Neutrophil (primary cell): ENCODE results near the gene GNAQ.

Experiments
- H3K27ac ChIP-seq: fragments of 200-600 bp; sonication (generic); 2 replicates; pipeline ENCODE4 v1.5.1; 2016; ENCODE audit warnings: mild to moderate bottlenecking, moderate library complexity
- H3K27me3 ChIP-seq: fragments of 200-600 bp; sonication (generic); 2 replicates; pipeline ENCODE4 v1.6.0; 2016; ENCODE audit warnings: mild to moderate bottlenecking
- H3K36me3 ChIP-seq: fragments of 200-600 bp; sonication (generic); 2 replicates; pipeline ENCODE4 v1.5.1; 2017
- H3K4me1 ChIP-seq, 2 experiments: fragments of 200-600 bp in 1 of 2; sonication (generic) in 1 of 2; 1 replicate in 1 of 2; 2 replicates in 1 of 2; pipeline versions ENCODE4 v1.5.1 to v1.6.1; 2013 to 2016; ENCODE audit warnings: low read depth in 1 of 2, low read length in 1 of 2, mild to moderate bottlenecking in 1 of 2, moderate library complexity in 1 of 2; ENCODE audit not compliant: control insufficient read depth in 1 of 2, insufficient read depth in 1 of 2
- H3K4me3 ChIP-seq, 2 experiments: fragments of 200-600 bp in 1 of 2; sonication (generic) in 1 of 2; 1 replicate in 1 of 2; 2 replicates in 1 of 2; pipeline ENCODE4 v1.5.1; 2013 to 2016; ENCODE audit warnings: low read depth in 1 of 2, low read length in 1 of 2, mild to moderate bottlenecking in 1 of 2, moderate library complexity in 1 of 2
- H3K9me3 ChIP-seq: fragments of 200-600 bp; sonication (generic); 2 replicates; pipeline ENCODE4 v1.5.1; 2016
- TF ChIP-seq, protein P1 (sequence below): fragments of 200-600 bp; sonication (generic); IDR thresholded peaks from 2 replicates; pipeline ENCODE4 v1.5.1; 2016; ENCODE audit warnings: antibody characterized with exemption

The GNAQ gene

DNA sequence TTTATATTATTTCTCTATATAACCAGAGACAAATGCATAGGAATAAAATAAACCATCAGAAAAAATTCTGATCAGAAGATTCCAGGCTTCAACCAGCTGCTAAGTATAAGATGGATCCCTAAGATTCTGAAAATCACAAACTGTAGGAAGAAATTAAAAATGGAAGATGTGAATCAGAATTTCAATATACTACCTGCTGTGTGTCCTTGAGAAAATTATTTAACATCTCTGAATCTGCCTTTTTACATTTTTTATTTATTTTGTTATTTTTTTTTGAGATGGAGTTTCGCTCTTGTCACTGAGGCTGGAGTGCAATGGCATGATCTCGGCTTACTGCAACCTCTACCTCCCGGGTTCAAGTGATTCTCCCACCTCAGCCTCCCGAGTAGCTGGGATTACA lies 187.2 kb downstream of the GNAQ start:
- Histone ChIP-seq H3K27ac (no peak overlapping the region), H3K27me3 (no peaks in the 10 kb centered on the region), H3K4me1 (peaks cover 42 to 48% of the 10 kb centered on the region in 2 experiments), H3K4me3 (no peak overlapping the region), H3K9me3 (no peaks in the 10 kb centered on the region), H3K36me3 (no peaks in the 10 kb centered on the region)
- TF ChIP-seq, protein P1, sequence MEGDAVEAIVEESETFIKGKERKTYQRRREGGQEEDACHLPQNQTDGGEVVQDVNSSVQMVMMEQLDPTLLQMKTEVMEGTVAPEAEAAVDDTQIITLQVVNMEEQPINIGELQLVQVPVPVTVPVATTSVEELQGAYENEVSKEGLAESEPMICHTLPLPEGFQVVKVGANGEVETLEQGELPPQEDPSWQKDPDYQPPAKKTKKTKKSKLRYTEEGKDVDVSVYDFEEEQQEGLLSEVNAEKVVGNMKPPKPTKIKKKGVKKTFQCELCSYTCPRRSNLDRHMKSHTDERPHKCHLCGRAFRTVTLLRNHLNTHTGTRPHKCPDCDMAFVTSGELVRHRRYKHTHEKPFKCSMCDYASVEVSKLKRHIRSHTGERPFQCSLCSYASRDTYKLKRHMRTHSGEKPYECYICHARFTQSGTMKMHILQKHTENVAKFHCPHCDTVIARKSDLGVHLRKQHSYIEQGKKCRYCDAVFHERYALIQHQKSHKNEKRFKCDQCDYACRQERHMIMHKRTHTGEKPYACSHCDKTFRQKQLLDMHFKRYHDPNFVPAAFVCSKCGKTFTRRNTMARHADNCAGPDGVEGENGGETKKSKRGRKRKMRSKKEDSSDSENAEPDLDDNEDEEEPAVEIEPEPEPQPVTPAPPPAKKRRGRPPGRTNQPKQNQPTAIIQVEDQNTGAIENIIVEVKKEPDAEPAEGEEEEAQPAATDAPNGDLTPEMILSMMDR = no peak

DNA sequence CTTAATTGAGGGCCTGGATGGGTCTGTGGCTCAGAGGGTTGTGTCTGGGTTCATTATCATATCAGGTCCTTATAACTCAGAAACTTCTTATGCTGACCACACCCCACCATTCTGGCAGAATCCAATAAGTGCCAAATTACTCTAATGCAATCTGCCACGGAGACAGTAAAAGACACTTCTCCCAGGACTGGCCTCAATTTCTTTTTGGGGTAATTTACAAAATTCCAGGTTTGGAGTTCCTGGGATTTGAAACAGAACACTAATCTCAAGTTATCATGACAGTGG lies 187.8 kb downstream of the GNAQ start:
- TF ChIP-seq, protein P1 = no peak
- Histone ChIP-seq H3K4me3 (no peak overlapping the region), H3K9me3 (no peaks in the 10 kb centered on the region), H3K27ac (no peak overlapping the region), H3K27me3 (no peaks in the 10 kb centered on the region), H3K36me3 (no peaks in the 10 kb centered on the region), H3K4me1 (peaks cover 36 to 42% of the 10 kb centered on the region in 2 experiments)

DNA sequence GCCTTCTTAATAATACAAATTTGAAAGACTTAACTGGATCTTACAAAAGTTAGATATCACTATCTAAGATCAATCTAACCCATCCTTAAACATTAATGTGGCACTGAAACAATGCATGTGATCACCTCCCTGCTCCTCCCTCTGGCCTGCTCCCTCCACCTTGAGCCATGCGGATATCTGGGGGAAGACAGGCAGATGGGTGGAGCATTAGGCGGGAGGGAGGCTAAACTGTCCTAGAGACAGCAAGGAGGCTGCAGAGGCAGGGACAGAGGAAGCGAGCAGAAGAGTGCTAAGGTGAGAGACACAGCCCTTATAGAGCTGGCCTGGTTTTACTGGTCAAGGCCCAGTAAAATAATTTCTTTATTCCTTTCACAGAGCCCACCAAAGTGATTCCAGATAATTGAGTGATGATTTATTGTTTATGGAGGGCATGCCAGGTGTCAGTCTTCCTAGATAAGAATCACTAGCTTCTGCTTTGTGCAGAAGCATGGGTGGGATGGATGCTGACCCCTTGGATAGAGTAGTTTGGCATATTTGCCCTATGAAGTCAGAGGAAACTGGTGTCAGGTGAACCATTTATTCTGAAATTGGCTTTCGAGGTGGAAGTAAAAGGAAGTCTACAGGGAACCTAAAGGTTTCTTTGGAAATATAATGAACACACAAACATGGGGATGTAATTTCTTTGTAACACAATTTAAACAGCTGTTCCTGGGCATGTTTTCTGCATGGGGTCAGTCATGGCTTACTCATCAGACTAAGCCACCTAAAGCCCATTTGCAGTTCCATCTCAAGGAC lies 188.3 kb downstream of the GNAQ start:
- Histone ChIP-seq H3K9me3 (no peaks in the 10 kb centered on the region), H3K36me3 (no peaks in the 10 kb centered on the region), H3K4me1 (peaks cover 31 to 38% of the 10 kb centered on the region in 2 experiments), H3K4me3 (no peak overlapping the region), H3K27me3 (no peaks in the 10 kb centered on the region), H3K27ac (no peak overlapping the region)
- TF ChIP-seq, protein P1 = no peak

DNA sequence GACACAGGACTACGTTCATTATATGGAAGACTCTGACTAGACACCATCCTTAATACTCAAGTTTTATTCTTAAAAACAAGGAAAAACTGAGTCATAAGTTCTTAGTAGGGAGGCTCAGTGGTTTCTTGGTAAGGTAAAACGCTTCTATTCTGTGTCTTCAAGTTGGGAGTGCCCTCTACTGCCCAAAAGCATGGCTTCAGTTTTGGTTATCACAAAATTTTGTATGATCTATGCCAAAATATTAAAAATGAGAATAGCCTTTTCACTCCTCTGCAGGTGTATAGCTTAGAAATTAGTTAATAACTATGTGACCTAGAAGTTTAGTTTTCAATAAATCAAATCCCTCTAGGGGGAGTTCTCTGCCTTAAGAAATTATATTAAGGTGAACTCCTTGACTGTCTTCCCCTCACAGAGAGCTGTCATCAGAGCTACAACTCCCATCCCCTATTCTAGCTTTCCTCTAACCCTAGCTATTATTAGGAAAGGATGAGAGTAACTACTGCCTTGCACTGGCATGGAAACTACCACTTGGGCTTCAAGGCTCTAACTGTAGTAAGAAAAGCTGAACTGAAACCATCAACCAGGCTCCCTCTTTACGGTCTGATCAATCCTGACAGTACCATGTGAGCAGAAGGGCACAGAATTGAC lies 189.7 kb downstream of the GNAQ start:
- no peaks in the 10 kb centered on the region for H3K9me3 ChIP-seq
- peak overlapping the region; percentile 38 for H3K27ac ChIP-seq
- H3K4me1 ChIP-seq = peaks cover 23 to 35% of the 10 kb centered on the region in 2 experiments
- no peak overlapping the region for H3K4me3 ChIP-seq
- no peaks in the 10 kb centered on the region for H3K27me3 ChIP-seq
- TF ChIP-seq, protein P1 = no peak
- H3K36me3 ChIP-seq = no peaks in the 10 kb centered on the region

DNA sequence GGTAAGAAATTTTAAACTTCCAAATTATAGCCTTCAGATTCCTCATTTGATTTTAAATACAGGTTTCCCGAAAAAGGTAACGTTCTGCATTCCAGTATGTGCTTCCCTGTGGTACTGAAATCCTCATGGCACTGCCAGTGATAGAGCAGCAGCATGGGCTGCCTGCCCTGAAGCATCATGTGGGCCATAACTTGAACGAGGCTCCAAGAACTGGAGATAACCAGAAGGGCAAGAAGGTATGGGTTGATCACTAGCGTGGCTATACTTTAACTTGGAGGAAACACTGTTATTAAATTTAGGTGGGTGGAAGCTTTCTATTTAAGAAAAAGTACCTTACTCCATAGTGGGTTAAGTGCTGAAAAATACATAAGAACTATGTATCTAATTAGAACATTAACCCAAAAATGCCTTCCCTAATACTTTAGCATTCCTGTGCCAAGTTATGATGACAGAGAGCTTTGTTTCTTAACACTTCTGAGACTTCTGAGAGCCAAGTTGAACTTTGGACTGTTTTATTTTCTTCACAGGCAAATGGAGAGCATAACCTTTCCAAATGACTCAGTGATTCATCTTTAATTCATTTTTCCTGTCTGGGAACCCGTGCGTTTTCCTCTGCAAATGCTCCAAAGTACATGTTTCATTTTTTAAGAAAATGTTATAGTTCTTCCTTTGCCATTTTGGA lies 192.0 kb downstream of the GNAQ start:
- Histone ChIP-seq H3K4me1 (peaks cover 3 to 12% of the 10 kb centered on the region in 2 experiments), H3K27me3 (no peaks in the 10 kb centered on the region), H3K9me3 (no peaks in the 10 kb centered on the region), H3K36me3 (no peaks in the 10 kb centered on the region), H3K4me3 (no peak overlapping the region), H3K27ac (no peak overlapping the region)
- TF ChIP-seq, protein P1 = no peak
